Right atrium auricular region (tissue), 2 donors: ENCODE measurements around the gene GPC3. TPM values are rescaled to one million over a fixed set of nuclear protein-coding genes. Genes with fewer than 3 reads are reported as not detected.

Experiments
- DNase-seq: peaks from one replicate; pipeline ENCODE4 v3.0.0-alpha.2; 2019; ENCODE audit warnings: low spot score
- H3K27ac ChIP-seq, 2 donors: fragments of 200-600 bp; sonication (generic); 1 replicate in 1 of 2; 2 replicates in 1 of 2; pipeline ENCODE4 v1.5.1; 2016 to 2019
- H3K27me3 ChIP-seq, 2 donors: fragments of 200-600 bp; sonication (generic); one replicate each; pipeline versions ENCODE4 v1.5.1 to v1.6.0; 2017 to 2019
- H3K36me3 ChIP-seq: fragments of 200-600 bp; sonication (generic); one replicate; pipeline ENCODE4 v1.5.1; 2016
- H3K4me1 ChIP-seq, 2 donors: fragments of 200-600 bp; sonication (generic); one replicate each; pipeline versions ENCODE4 v1.5.1 to v1.6.0; 2017 to 2019
- H3K4me3 ChIP-seq, 2 donors: fragments of 200-600 bp; sonication (generic); 1 replicate in 1 of 2; 2 replicates in 1 of 2; pipeline ENCODE4 v1.5.1; 2017 to 2019; ENCODE audit warnings: mild to moderate bottlenecking in 1 of 2, moderate library complexity in 1 of 2
- H3K9me3 ChIP-seq, 2 donors: fragments of 200-600 bp; sonication (generic); one replicate each; pipeline ENCODE4 v1.5.1; 2019
- CTCF ChIP-seq, 2 donors: fragments of 200-600 bp; sonication (generic); IDR thresholded peaks; one replicate each; pipeline ENCODE4 v1.5.1; 2019; ENCODE audit warnings: antibody characterized with exemption in 2 of 2
- total RNA-seq, 2 donors: library from RNA; depleted of rRNA; stranded (reverse); fragments of >200 nt; gene quantifications; one replicate each; pipeline ENCODE4 v1.1.0, GENCODE V29; 2016

The GPC3 gene
- total RNA-seq, 2 donors from 2014 or later, result 3.5 to 18.6 TPM

GRCh38 chrX:133916984-133917722 is 68.2 kb downstream of the GPC3 start:
- Histone ChIP-seq H3K27me3 (no peaks in the 10 kb centered on the region), H3K4me3 (no peak overlapping the region), H3K36me3 (no peaks in the 10 kb centered on the region), H3K4me1 (no peaks in the 10 kb centered on the region), H3K9me3 (peaks cover 0 to 8% of the 10 kb centered on the region in 2 donors), H3K27ac (no peak overlapping the region)
- no peak for DNase-seq
- no peak for TF ChIP-seq CTCF (IDR thresholded peaks at IDR 0.05)

DNA sequence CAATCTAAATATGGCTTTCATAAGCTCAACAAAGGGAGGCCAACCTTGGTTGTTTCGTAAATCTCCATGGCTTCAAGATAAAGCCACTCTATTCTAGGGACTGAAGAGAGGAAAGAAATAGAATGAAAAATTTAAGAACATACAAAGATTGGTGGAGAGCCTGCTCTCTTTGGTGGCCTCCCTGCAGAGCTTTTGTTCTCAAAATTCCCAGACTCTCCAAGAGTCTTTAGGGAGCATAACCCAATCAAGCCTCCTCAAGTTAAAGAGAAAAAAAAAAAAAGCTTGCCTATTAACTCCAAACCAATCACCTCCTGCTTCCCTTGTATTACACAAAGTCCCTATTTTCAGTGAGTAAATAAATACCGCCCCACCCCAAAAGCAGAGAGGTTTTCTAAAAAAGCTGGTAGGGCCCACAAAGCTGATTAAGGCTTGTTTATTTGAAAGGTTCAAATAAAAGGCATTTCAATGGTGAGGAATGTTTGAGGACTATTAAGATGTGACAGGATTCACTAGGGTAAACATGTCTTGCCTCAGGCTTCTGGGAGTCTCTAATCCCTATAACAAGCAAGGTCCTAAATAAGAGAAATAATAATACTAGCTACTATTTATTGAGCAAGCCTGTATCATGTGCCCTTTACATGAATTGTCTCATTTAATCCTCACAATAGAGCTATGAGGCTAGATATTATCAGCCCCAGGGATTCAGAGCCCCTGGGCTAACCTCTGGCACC is 71.6 kb downstream of the GPC3 start:
- peaks cover 0 to 8% of the 10 kb centered on the region in 2 donors for H3K9me3 ChIP-seq
- H3K27me3 ChIP-seq, result no peaks in the 10 kb centered on the region
- H3K36me3 ChIP-seq, result no peaks in the 10 kb centered on the region
- DNase-seq, result no peak
- H3K4me3 ChIP-seq, result no peak overlapping the region
- H3K4me1 ChIP-seq, result no peaks in the 10 kb centered on the region
- TF ChIP-seq CTCF (IDR thresholded peaks at IDR 0.05), result no peak
- no peak overlapping the region for H3K27ac ChIP-seq

- DNase-seq, result no peak
- H3K4me1 ChIP-seq, result no peaks in the 10 kb centered on the region
- no peak overlapping the region for H3K4me3 ChIP-seq
- no peak overlapping the region for H3K27ac ChIP-seq
- H3K36me3 ChIP-seq, result no peaks in the 10 kb centered on the region
- peaks cover 0 to 8% of the 10 kb centered on the region in 2 donors for H3K9me3 ChIP-seq
- no peaks in the 10 kb centered on the region for H3K27me3 ChIP-seq
- TF ChIP-seq CTCF (IDR thresholded peaks at IDR 0.05), result no peak
Measured at GRCh38 chrX:133913009-133913408, 72.4 kb downstream of the GPC3 start.

- Histone ChIP-seq H3K36me3 (no peaks in the 10 kb centered on the region), H3K4me1 (no peaks in the 10 kb centered on the region), H3K27me3 (no peaks in the 10 kb centered on the region), H3K4me3 (no peak overlapping the region), H3K9me3 (peaks cover 0 to 2% of the 10 kb centered on the region in 2 donors), H3K27ac (no peak overlapping the region)
- DNase-seq, result no peak
- no peak for TF ChIP-seq CTCF (IDR thresholded peaks at IDR 0.05)
Measured at GRCh38 chrX:133911825-133912495, 73.4 kb downstream of the GPC3 start.

DNA sequence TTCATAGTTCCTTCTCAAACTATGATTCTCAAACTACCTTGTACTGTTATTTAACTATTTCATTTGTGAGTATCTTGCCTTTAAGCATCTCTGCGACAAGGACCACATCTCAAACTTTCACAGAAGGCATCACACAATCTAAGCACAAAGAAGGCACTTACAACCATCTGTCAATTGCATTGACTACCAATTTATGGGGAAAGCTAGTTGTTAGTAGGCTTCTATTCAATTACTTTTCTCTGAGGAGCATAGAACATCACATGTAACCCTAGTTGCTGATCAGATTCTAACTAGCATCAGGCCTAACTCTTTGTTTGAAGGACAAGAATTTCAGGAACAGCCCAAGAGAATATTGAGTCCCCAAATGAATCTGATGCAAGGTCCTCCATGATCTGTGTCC is 74.9 kb downstream of the GPC3 start:
- no peak overlapping the region for H3K4me3 ChIP-seq
- DNase-seq, result no peak
- no peak overlapping the region for H3K27ac ChIP-seq
- TF ChIP-seq CTCF (IDR thresholded peaks at IDR 0.05), result no peak
- no peaks in the 10 kb centered on the region for H3K36me3 ChIP-seq
- no peaks in the 10 kb centered on the region for H3K27me3 ChIP-seq
- H3K9me3 ChIP-seq, result no peaks in the 10 kb centered on the region
- no peaks in the 10 kb centered on the region for H3K4me1 ChIP-seq
